ENCODE results near the gene STARD5. TPM values are rescaled to one million over a fixed set of nuclear protein-coding genes. Genes with fewer than 3 reads are reported as not detected.

The STARD5 gene
- total RNA-seq, 1 experiment from 2014 or later: 1.9 TPM

DNA sequence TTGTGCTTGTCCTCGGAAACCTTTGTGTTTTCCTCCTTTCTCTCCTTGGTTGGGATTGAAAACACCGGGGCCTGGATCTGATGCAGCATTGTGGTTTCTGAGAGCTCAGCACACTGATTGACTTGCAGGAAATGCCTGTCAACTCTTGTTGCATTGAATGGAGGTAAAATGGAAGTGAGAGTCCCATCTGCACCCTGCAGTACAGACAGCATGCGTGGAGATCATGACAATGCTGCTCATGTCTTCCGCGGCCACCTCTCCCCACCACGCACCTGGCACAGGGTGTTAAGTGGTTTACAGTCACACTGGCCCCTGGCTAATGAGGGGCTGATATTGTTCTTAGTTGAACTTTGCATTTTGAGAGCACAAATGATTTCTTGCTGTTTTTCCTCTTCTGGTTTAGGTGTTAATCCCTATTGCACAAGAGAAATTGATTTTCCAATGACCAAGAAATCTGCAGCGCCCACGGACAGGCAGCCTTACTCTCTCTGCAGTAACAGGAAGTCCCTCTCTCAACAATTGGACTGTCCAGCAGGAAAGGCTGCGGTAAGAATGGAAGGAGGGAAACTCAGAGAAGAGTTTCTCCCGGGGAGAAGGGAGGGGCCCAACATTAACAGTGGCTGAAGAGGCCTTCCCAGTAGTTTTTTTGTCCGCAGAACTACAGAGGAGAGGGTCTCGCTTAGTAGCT lies 58.5 kb downstream of the STARD5 start:
- Mint-ChIP-seq H3K36me3 (ENCODE audit: insufficient read depth, unreplicated experiment) (no peaks in the 10 kb centered on the region), H3K9me3 (ENCODE audit: low read depth, unreplicated experiment) (no peaks in the 10 kb centered on the region), H3K4me1 (ENCODE audit: low read depth, unreplicated experiment) (peaks cover 14% of the 10 kb centered on the region), H3K27me3 (ENCODE audit: unreplicated experiment) (peaks cover 67% of the 10 kb centered on the region), H3K27ac (ENCODE audit: unreplicated experiment) (no peak overlapping the region), H3K4me3 (ENCODE audit: low read depth, unreplicated experiment) (peak overlapping the region; percentile 36)
- BruUV-seq (replicated peaks): no TSS peak
- CTCF ChIA-PET: interaction anchor here (0.6 to 3.4 kb wide), 30 partner anchors 8 to 919 kb away, joined by 3 to 98 read pairs (median 5); partner anchors contain the start of genes CEMIP, STARD5 and TMC3
- no peak for DNase-seq
- intact Hi-C loops (cut with micrococcal nuclease; ENCODE audit: unreplicated experiment): loop anchor here (5.0 to 10.0 kb wide), 3 partner anchors 263 to 481 kb away; partner anchors contain the start of gene TLNRD1
- TF ChIP-seq, protein P1, sequence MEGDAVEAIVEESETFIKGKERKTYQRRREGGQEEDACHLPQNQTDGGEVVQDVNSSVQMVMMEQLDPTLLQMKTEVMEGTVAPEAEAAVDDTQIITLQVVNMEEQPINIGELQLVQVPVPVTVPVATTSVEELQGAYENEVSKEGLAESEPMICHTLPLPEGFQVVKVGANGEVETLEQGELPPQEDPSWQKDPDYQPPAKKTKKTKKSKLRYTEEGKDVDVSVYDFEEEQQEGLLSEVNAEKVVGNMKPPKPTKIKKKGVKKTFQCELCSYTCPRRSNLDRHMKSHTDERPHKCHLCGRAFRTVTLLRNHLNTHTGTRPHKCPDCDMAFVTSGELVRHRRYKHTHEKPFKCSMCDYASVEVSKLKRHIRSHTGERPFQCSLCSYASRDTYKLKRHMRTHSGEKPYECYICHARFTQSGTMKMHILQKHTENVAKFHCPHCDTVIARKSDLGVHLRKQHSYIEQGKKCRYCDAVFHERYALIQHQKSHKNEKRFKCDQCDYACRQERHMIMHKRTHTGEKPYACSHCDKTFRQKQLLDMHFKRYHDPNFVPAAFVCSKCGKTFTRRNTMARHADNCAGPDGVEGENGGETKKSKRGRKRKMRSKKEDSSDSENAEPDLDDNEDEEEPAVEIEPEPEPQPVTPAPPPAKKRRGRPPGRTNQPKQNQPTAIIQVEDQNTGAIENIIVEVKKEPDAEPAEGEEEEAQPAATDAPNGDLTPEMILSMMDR (IDR thresholded peaks at IDR 0.05; ENCODE audit: unreplicated experiment): no peak

DNA sequence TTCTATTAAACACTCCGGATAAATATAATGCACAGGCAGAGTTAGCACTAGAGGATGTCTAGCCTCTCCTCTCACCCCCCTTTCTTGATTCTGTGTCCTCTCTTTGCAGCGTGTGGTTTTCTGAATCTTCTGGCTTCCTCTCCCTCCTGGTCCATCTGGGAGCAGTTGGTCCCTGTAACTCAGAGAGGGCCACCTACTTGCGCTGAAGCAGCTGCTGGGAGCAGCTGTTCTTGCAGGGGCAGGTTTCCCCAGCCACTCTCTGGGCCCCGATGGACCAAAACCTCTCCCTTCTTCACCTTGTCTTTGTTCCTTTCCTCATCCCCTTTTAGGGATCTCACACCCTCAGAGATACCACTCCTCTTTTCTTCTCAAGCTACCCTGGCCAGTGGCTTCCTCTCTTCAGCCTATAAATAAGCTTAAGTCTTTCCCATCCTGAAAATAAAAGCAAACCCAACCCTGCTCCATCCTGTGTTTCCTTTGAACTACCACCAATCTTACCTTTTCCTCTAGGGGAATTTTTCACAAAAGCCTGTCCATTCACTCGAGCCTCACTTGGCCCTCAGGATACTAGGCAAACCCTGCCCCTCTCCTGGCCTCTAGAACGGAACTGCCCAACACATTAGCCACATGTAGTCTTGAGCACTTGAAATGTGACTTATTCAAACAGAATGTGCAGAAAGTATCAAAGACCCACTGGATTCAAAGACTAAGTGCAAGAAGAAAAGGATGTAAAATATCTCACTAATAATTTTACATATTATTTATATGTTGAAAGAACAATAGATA lies 59.7 kb downstream of the STARD5 start:
- no peaks in the 10 kb centered on the region for H3K36me3 Mint-ChIP-seq (ENCODE audit: insufficient read depth, unreplicated experiment)

DNA sequence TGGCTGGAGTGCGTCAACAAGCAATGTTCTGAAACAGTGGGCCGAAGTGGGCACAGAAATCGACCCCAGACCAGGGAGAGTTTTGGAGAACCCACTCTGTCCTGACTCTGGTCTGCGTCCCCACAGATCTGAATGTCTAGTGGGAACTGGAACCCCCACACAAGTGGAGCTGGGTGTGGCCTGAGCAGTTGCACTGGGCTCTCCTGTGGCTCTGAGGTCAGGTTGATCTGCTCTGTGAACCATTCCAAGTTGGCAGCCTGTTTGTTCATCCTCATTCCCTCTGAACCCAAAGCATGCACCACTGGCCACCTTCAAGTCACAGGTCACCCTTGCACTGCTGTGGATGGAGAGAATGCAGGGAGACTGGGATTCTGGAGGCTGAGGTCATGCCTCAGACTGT lies 60.5 kb downstream of the STARD5 start:
- TF ChIP-seq, protein P1 (IDR thresholded peaks at IDR 0.05; ENCODE audit: unreplicated experiment): no peak
- Mint-ChIP-seq H3K36me3 (ENCODE audit: insufficient read depth, unreplicated experiment) (no peaks in the 10 kb centered on the region), H3K27me3 (ENCODE audit: unreplicated experiment) (peaks cover 67% of the 10 kb centered on the region), H3K4me3 (ENCODE audit: low read depth, unreplicated experiment) (no peak overlapping the region), H3K9me3 (ENCODE audit: low read depth, unreplicated experiment) (no peaks in the 10 kb centered on the region), H3K4me1 (ENCODE audit: low read depth, unreplicated experiment) (peaks cover 14% of the 10 kb centered on the region), H3K27ac (ENCODE audit: unreplicated experiment) (no peak overlapping the region)
- CTCF ChIA-PET: interaction anchor here (1.2 kb wide), 1 partner anchor 157 kb away, joined by 3 read pairs; no protein-coding TSS in a partner anchor
- intact Hi-C loops (cut with micrococcal nuclease; ENCODE audit: unreplicated experiment): loop anchor here (10.0 kb wide), 1 partner anchor 479 kb away; no protein-coding TSS in a partner anchor
- no TSS peak for BruUV-seq (replicated peaks)
- no peak for DNase-seq

More for the DNA sequence above, 59.7 kb downstream of the STARD5 start:
- intact Hi-C loops (cut with micrococcal nuclease; ENCODE audit: unreplicated experiment): loop anchor here (10.0 kb wide), 1 partner anchor 479 kb away; no protein-coding TSS in a partner anchor
- H3K4me3 Mint-ChIP-seq (ENCODE audit: low read depth, unreplicated experiment): no peak overlapping the region
- no TSS peak for BruUV-seq (replicated peaks)
- CTCF ChIA-PET: interaction anchor here (3.4 kb wide), 1 partner anchor 109 kb away, joined by 98 read pairs; no protein-coding TSS in a partner anchor
- H3K4me1 Mint-ChIP-seq (ENCODE audit: low read depth, unreplicated experiment): peaks cover 14% of the 10 kb centered on the region
- H3K27ac Mint-ChIP-seq (ENCODE audit: unreplicated experiment): no peak overlapping the region
- TF ChIP-seq, protein P1 (IDR thresholded peaks at IDR 0.05; ENCODE audit: unreplicated experiment): no peak
- DNase-seq: no peak
- peaks cover 67% of the 10 kb centered on the region for H3K27me3 Mint-ChIP-seq (ENCODE audit: unreplicated experiment)
- no peaks in the 10 kb centered on the region for H3K9me3 Mint-ChIP-seq (ENCODE audit: low read depth, unreplicated experiment)

DNA sequence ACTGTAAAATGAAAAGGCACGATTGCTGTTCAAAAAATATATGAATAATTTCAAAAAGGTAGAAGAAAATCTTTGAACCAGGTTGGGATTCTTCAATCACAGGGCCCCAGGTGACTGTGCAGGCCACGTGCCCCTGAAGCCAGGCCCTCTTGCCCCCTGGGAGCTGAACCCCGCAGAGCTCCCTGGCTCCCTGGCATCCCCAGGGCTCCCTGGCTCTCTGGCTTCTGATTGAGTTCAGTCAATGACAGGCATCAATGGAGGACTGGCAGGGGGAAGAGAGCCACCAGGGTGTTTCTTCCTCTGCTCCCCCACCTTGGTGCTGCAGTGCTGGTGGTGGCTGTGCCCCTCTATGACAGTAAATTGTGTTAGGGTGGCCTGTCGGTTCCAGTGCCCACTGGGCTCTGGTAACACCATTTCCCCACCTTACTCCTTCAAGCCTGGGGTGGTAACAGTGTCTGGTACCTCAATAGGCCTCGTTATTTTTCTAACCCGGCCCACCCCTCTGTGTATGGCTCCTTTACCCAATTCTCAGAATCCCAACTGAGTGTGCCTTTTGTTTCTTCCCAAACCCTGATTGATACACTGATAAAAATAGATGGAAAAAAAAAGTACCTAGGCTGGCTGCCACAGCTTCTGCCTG lies 62.6 kb downstream of the STARD5 start:
- Mint-ChIP-seq H3K27me3 (ENCODE audit: unreplicated experiment) (peaks cover 64% of the 10 kb centered on the region), H3K36me3 (ENCODE audit: insufficient read depth, unreplicated experiment) (no peaks in the 10 kb centered on the region), H3K4me1 (ENCODE audit: low read depth, unreplicated experiment) (peaks cover 12% of the 10 kb centered on the region), H3K4me3 (ENCODE audit: low read depth, unreplicated experiment) (no peak overlapping the region), H3K9me3 (ENCODE audit: low read depth, unreplicated experiment) (no peaks in the 10 kb centered on the region), H3K27ac (ENCODE audit: unreplicated experiment) (no peak overlapping the region)
- intact Hi-C loops (cut with micrococcal nuclease; ENCODE audit: unreplicated experiment): loop anchor here (10.0 kb wide), 1 partner anchor 476 kb away; no protein-coding TSS in a partner anchor
- BruUV-seq (replicated peaks): no TSS peak
- no peak for DNase-seq
- TF ChIP-seq, protein P1 (IDR thresholded peaks at IDR 0.05; ENCODE audit: unreplicated experiment): no peak
- CTCF ChIA-PET: interaction anchor here (0.5 kb wide), 1 partner anchor 1321 kb away, joined by 5 read pairs; no protein-coding TSS in a partner anchor

All from Calu3 (cell line).